ENCODE measurements around the gene KDM2B.
"Not testable (repeated sequence)": the region's sequence is repeated elsewhere in the genome, so short reads cannot be mapped to it uniquely, and the experiment has no call there.

The KDM2B gene

GRCh38 chr12:121580959-121581685, at the start of gene KDM2B:
TSS of gene KDM2B (minus strand) at chr12:121581023. CDS start at chr12:121580911, 112 bp downstream.
- DNase-seq = peak; percentile 7

DNA sequence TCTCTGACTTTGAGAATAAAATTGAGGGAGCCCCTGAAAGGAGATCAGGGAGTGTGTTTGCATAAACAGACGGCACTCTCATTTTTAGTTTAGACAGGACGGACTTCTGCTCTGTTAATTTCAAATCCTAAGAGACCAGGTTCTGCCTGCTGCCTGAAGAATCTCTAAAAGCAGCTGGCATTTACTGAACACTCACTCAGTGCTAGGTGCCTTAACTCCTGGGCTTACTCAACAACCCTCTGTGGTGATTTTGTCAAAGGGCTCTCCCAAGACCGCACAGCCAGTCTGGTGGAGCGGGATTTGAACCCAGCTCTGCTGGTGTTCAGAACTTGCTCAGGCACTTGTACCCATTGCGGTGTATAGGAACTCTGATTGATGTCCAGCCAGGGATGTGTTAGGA, 47.7 kb upstream of the KDM2B start:
- peak; percentile 58 for DNase-seq

DNA sequence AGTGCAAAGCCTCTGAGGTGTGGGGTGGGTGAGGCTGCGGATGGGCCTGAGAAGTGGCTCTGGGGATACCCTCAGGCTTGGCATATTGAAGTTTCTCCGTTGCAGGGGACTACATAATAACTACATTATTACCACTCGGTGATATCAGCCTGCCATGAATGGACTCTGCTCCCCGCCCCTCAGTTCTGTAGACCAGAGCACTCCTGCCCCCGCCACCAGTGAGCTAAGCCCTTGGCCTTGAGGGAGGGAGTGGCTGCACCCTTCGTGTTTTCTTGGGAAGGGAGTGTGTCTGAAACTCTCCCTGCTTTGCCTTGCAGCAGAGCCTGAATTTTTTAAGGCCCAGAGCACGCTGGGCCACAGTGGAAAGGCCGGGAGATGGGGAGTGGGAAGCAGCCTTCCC, 47.2 kb upstream of the KDM2B start:
- DNase-seq = peak; percentile 24

GRCh38 chr12:121626853-121627640, 46.2 kb upstream of the KDM2B start:
- peak; percentile 87 for DNase-seq

DNA sequence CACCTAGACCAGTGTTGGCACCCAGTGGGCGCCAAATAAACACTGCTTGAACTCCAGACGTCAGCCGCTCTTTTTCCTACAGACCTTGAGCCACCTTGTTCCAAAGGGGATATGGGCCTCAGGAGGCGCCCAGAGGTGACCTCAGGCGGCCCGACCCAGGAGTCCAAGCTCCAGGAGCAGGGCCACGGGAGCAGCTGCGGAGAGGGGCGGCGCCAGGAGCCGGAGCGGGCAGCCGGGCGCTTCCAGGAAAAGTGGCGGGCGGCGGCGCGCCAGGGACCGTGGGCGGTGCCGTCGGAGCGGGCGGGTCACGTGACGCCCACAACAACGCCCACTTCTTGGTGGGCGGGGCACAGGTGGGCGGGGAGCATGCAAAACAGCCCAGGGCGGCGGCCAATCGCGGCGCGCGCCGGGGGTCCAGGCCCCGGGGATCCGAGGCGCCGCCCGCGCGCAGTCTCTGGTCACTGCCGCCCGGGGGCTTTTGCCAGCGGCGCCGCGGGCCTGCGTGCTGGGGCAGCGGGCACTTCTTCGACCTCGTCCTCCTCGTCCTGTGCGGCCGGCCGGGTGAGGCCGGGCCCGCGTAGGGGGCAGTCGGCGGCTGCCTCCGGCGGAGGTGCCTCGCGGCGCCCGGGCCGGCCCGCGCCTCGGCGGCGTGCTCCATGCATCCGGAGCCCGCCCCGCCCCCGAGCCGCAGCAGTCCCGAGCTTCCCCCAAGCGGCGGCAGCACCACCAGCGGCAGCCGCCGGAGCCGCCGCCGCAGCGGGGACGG, 45.4 kb upstream of the KDM2B start, which contains the start of gene ORAI1:
Gene ORAI1 (plus strand): TSS at position 444 of the 766 bp plus-strand sequence.
- DNase-seq = peak; percentile 98

GRCh38 chr12:121620333-121620891, 39.6 kb upstream of the KDM2B start:
- DNase-seq = no peak

DNA sequence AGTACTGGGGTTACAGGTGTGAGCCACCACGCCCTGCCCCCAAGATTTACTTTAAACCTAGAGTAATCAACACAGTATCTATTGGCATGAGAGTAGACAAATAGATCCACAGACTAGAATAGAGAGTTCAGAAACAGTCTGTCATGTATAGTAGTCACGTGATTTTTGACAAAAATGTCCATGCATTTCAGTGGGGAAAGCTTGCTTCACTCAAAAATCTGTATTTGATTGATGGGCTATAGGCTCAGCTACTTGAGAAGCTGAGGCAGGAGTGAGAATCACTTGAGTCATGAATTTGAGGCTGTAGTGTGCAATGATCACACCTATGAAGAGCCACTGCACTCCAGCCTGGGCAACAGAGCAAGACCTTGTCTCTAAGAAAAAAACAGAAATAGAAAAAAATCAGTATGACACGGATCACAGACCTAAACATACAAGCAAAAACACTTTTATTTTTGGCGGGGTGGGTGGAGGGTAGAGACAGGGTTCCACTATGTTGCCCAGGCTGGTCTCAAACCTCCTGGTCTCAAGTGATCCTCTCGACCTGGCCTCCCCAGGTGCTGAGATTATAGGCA, 37.9 kb upstream of the KDM2B start:
- no peak for DNase-seq

DNA sequence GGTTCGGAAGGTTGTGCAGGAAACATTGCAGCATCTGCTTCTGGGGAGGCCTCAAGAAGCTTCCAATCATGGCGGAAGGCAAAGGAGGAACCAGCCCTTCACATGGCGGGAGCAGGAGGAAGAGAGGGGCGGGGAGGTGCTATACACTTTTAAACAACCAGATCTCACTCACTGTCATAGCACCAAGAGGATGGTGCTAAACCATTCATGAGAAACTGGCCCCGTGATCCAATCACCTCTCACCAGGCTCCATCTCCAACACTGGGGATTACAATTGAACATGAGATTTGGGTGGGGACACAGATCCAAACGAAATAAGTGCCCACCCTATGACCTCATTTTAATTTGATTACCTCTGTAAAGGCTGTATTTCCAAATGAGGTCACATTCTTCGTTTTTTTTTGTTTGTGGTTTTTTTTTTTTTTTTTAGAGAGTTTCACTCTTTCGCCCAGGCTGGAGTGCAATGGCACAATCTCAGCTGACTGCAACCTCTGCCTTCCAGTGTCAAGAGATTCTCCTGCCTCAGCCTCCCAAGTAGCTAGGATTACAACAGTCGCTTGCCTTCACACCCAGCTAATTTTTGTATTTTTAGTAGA, 34.1 kb upstream of the KDM2B start:
- no peak for DNase-seq

- no peak for DNase-seq
Measured at GRCh38 chr12:121613462-121613861, 32.6 kb upstream of the KDM2B start.

GRCh38 chr12:121611306-121611705, 30.5 kb upstream of the KDM2B start:
- peak; percentile 19 for DNase-seq

- no peak for DNase-seq
Measured at GRCh38 chr12:121610239-121611149, 29.7 kb upstream of the KDM2B start.

DNA sequence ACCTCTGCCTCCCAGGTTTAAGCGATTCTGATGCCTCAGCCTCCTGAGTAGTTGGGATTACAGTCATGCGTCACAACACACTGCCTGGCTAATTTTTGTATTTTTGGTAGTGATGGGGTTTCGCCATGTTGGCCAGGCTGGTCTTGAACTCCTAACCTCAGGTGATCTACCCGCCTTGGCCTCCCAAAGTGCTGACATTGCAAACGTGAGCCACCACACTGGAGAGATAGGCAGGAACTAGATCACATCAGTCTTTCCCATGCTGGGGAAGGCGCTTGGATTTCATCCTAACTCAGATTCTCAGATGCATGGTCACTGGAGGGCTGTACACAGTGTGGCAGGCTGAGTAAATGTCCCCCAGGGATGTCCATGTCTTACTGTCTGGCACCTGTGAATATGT, 27.5 kb upstream of the KDM2B start:
- no peak for DNase-seq

DNA sequence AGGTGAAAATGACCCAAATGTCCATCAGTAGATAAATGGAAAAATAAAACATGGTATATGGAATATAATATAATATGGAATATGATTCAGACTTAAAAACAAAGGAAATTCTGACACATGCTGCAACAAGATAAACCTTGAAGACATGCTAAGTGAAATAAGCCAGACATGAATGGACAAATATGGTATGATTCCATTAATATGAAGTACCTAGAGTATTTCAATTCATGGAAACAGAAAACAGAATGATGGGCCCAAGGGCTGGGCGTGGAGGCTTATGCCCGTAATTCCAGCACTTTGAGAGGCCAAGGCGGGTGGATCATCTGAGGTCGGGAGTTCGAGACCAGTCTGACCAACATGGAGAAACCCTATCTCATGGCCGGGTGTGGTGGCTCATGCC, 22.8 kb upstream of the KDM2B start:
- no peak for DNase-seq

DNA sequence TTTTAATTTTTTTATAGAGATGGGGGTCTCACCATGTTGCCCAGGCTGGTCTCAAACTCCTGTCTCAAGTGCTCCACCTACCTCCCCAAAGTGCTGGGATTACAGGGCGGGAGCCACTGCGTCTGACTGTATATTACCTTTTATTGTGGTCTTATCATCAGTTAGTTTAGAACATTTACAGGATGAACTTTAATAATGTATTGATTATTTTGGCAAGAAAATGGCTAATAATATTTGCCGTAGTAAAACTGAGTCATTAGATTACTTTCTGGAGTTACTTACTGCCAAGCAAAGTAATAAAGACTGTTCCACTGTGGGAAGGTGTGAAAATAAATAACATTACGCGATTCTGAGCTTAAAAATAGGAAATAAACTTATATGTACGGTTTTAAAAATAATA, 21.9 kb upstream of the KDM2B start:
- DNase-seq = no peak

DNA sequence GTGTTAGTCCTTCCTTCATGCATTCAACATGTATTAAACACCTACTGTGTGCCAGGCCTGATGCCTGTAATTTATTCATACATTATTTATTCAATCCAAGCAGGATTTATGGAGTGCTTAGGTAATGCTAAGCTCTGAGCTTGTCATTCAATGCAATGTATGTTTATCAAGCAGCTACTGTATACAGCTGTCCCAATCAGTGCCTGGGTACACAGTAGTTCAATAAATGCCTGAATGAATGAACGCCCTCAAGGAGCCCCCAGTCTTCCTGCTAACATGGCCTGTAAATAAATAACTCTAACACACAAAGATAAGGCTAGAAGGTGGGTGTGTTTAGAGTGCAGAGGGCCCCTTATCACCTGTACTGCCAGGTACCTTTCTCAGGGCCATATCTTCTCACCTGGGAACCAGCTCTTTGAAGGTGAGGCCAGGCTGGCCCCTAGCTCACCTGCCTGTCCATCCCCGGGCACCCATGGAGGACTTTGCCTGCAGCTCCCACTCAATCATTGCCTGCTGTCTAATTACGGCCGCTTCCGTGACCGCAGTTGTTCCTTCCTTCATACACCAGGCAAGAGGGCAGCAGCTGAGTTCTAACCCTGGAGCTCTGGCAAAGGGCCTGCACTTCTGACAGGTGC, 20.0 kb upstream of the KDM2B start:
- DNase-seq = no peak

- DNase-seq = no peak
Measured at GRCh38 chr12:121596526-121596925, 15.7 kb upstream of the KDM2B start.

GRCh38 chr12:121595520-121595919, 14.7 kb upstream of the KDM2B start:
- no peak for DNase-seq

- DNase-seq = no peak
Measured at GRCh38 chr12:121592320-121592719, 11.5 kb upstream of the KDM2B start.

GRCh38 chr12:121590476-121591143, 9.8 kb upstream of the KDM2B start:
- peak; percentile 81 for DNase-seq

DNA sequence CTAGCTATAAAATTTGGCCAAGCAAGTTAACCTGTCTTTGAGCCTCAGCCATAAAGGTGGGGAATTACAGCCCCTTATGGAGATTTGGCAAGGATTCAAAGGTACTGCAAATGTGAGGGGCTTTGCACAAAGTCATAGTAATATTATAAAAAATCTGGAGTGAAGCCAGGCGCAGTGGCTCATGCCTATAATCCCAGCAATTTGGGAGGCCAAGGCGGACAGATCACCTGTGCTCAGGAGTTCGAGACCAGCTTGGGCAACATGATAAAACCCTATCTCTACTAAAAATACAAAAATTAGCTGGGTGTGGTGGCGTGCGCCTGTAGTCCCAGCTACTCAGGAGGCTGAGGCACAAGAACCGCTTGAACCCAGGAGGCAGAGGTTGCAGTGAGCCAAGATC, 4.1 kb upstream of the KDM2B start:
- DNase-seq = not testable (repeated sequence)
